Omental fat pad (tissue), 4 donors: ENCODE data around the gene SCUBE2. TPM values are rescaled to one million over a fixed set of nuclear protein-coding genes. Genes with fewer than 3 reads are reported as not detected.
A peak's percentile ranks its signal among the peaks of the same experiment; 100 is the strongest.
"Not testable (repeated sequence)": the region's sequence is repeated elsewhere in the genome, so short reads cannot be mapped to it uniquely, and the experiment has no call there.

ENCODE experiments used
- ATAC-seq: fragments of 150-250 bp; one replicate; pipeline ENCODE4 v1.9.1; 2016; ENCODE audit warnings: mild to moderate bottlenecking, moderate library complexity; ENCODE audit not compliant: low FRiP score
- DNase-seq: peaks from one replicate; pipeline ENCODE4 v3.0.0-alpha.2; 2019; ENCODE audit warnings: low spot score
- total RNA-seq, 4 donors: library from RNA; depleted of rRNA; stranded (reverse); fragments of >200 nt; gene quantifications; one replicate each; pipeline ENCODE4 v1.1.0, GENCODE V29; 2016
- TF ChIP-seq, protein P1 (sequence below), 3 donors: fragments of 450-650 bp; IDR thresholded peaks; one replicate each; pipeline ENCODE4 v1.5.1; 2016 to 2017; ENCODE audit warnings: antibody characterized with exemption in 3 of 3, mild to moderate bottlenecking in 3 of 3, moderate library complexity in 2 of 3

The SCUBE2 gene
- total RNA-seq, 4 donors from 2014 or later = 8.8 to 50.6 (median 29.8) TPM

DNA sequence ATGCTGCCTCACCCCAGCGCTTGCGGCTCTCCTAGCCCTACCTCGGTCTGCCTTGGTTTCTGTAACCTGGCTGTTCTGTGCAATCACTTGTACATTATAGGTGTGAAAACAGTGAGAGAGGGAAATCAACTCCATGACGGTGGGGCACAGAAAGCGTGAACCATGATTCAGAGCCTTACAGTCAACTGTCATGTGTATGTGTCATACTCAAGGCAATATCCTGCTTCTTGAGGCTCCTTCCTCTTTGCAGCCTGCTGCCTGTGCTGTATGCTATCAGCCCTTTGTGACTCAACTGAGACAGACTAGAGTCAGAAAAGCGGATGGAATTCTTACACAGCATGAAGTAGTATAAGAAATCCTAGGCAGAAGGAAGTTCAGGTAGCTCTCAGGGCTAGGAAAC lies 89.7 kb downstream of the SCUBE2 start:
- TF ChIP-seq, protein P1, sequence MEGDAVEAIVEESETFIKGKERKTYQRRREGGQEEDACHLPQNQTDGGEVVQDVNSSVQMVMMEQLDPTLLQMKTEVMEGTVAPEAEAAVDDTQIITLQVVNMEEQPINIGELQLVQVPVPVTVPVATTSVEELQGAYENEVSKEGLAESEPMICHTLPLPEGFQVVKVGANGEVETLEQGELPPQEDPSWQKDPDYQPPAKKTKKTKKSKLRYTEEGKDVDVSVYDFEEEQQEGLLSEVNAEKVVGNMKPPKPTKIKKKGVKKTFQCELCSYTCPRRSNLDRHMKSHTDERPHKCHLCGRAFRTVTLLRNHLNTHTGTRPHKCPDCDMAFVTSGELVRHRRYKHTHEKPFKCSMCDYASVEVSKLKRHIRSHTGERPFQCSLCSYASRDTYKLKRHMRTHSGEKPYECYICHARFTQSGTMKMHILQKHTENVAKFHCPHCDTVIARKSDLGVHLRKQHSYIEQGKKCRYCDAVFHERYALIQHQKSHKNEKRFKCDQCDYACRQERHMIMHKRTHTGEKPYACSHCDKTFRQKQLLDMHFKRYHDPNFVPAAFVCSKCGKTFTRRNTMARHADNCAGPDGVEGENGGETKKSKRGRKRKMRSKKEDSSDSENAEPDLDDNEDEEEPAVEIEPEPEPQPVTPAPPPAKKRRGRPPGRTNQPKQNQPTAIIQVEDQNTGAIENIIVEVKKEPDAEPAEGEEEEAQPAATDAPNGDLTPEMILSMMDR (IDR thresholded peaks at IDR 0.05) = no peak
- no peak for ATAC-seq
- DNase-seq = no peak

DNA sequence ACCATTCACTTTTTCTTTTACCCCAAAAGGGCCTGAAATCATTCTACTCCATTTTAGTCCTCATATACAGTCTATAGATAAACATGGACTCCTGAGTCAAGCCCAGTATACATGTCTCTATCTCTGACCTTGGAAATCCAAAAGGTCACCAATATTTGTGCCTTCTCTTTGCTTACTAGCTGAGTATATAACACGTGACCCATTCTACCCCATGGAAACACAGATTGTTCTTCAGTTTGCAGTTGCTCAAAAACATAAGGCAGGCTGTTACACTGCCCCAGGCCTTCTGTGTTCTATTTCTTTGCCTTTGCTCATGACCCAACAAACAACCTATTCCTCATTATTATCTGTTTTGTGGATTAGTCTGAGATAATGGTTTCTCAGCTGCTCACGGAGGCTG lies 93.4 kb downstream of the SCUBE2 start:
- no peak for DNase-seq
- TF ChIP-seq, protein P1 (IDR thresholded peaks at IDR 0.05) = no peak
- no peak for ATAC-seq

DNA sequence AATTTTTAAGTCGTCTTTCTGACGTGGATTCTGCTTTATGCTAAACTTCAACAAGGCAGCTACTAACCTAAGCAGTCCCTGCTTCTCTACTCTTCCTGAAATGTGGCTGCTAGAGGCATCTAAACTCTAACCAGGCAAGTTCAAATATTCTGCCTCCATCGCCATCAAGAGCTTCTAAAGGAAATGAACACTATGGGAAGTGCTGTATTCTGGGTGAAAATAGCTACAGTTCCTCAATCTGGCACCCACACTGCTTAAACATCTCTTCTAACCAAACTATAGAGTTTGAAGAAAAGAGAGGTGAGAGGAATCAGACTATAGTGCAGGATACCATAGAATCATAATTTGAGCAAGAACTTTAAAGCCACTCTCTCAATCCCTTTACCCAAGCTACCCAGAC lies 93.9 kb downstream of the SCUBE2 start:
- ATAC-seq (no peak), DNase-seq (no peak)
- TF ChIP-seq, protein P1 (IDR thresholded peaks at IDR 0.05) = no peak

DNA sequence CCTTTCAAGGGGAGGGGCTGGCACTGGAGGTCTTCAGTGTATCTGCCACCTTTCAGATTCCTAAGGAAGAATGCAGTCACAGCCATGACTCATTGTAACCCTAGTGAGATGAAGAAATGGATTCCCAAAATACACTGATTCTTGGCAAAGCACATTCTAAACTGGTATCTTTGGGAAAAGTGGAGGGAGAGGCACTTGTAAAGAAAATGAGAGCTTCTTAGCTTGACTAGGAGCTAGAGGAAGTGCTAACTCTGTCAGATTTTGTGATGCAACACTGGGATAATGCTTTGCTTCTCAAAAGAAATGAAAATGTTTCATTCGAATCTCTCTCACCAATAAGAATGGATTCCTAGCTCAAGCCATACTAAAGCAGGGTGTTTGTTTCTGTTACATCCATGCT lies 101.9 kb downstream of the SCUBE2 start:
- no peak for DNase-seq
- ATAC-seq = peak; percentile 28
- TF ChIP-seq, protein P1 (IDR thresholded peaks at IDR 0.05) = no peak

DNA sequence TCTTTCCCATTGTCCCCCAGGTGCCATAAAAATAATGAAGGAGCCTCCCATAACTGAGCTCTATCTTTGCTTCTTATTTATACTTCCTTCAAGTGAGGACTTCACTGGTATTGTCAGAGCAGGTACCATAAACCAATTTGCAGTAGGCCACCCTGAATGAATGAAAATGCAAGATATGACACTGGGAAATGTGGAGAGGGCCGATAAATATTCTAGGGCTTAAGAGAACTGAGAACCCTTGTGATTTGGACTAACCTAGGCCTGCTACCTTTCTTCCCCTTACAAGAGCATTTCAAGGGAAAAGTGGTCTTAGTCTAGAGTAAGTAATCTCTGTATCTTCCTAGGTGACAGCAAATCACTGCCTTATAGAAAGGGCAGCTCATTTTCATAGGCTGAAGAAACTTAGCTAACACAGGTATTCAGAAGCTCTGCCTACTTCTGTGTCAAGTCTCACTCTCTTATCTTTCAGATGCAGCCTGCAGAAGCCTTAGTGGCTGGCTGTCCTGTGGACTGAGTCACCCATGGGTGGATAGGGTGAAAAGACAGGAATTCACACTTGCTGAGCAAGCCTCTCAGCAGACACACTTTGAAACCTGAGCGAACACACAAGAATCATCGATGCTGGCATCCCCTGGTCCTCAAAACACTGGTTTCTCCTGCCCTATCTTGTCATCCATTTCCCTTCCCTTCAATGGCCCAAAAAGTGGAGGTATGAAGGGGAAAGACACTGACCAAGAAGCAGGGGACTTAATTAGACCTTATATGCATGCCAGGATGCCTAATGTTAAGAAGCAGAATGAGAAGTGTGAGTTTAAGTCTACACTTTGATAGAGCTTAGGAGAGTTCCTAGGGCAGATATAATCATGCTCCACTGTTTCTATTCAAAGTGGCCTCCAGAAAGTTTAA lies 102.8 kb downstream of the SCUBE2 start:
- ATAC-seq (no peak), DNase-seq (no peak)
- TF ChIP-seq, protein P1 (IDR thresholded peaks at IDR 0.05) = no peak

DNA sequence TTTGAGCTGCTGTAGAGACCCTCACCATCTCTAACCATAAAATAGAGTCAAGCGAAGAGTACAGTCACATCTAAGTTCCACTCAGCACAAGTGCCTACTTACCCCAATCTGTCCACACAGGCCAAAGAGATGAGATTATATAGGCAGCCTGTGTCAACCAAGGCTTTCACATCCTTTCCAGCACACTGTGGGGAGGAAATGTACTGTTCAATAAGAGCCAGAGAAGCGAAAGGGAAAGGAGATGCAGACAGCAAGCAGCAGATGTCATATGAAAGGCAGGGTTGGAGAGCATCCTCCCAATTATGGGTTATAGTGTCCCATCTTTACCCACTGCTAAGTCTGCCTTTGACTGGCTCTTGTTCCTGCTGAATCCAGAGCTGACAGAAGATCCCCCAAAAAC lies 104.0 kb downstream of the SCUBE2 start:
- DNase-seq (no peak), ATAC-seq (no peak)
- TF ChIP-seq, protein P1 (IDR thresholded peaks at IDR 0.05) = no peak

DNA sequence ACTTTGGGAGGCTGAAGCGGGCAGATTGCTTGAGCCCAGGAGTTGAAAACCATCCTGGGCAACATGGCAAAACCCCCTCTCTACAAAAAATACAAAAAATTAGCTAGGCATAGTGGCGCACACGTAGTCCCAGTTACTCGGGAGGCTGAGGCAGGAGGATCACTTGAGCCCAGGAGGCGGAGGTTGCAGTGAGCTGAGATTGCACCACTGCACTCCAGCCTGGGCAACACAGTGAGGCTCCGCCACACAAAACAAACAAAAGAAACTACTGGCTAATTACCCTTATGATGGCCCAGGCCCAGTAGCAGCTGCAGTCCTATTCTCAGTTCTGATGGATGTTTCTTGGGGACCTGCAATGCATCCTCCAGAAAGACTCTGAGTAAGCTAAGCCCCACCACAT lies 104.6 kb downstream of the SCUBE2 start:
- not testable (repeated sequence) for ATAC-seq, DNase-seq
